Subcutaneous adipose tissue (tissue), 4 donors: Measurements from ENCODE around the gene PTCD1. TPM values are rescaled to one million over a fixed set of nuclear protein-coding genes. Genes with fewer than 3 reads are reported as not detected.

Source experiments
- CTCF ChIP-seq: fragments of 450-650 bp; IDR thresholded peaks from one replicate; pipeline ENCODE4 v1.5.1; 2016; ENCODE audit warnings: low read depth, mild to moderate bottlenecking, control low read depth, antibody characterized with exemption, moderate library complexity
- total RNA-seq, 4 donors: library from RNA; depleted of rRNA; stranded (reverse); fragments of >200 nt; gene quantifications; one replicate each; pipeline ENCODE4 v1.1.0, GENCODE V29; 2016

PTCD1 gene
- total RNA-seq, 4 donors from 2014 or later = 3.7 to 11.9 (median 5.3) TPM

GRCh38 chr7:99418260-99418659 is 20.3 kb downstream of the PTCD1 start:
- no peak for TF ChIP-seq CTCF

GRCh38 chr7:99410635-99411034 is 28.0 kb downstream of the PTCD1 start:
- no peak for TF ChIP-seq CTCF

GRCh38 chr7:99409806-99410205 is 28.8 kb downstream of the PTCD1 start:
- no peak for TF ChIP-seq CTCF

GRCh38 chr7:99409192-99409572 is 29.4 kb downstream of the PTCD1 start:
- no peak for TF ChIP-seq CTCF

- TF ChIP-seq CTCF = no peak
Observed at GRCh38 chr7:99408379-99409191, 30.0 kb downstream of the PTCD1 start, which contains the start of the genes BUD31 and PDAP1. BUD31 (plus strand) TSS chr7:99408969; CDS start chr7:99411093, 2,124 bp downstream. PDAP1 (minus strand) TSS chr7:99408597; CDS start chr7:99408548, 49 bp downstream.

- TF ChIP-seq CTCF = no peak
Observed at GRCh38 chr7:99407872-99408378, 30.7 kb downstream of the PTCD1 start.

- no peak for TF ChIP-seq CTCF
Observed at GRCh38 chr7:99406557-99406956, 32.0 kb downstream of the PTCD1 start.
